ENCODE results near the gene GMEB1. TPM values are rescaled to one million over a fixed set of nuclear protein-coding genes. Genes with fewer than 3 reads are reported as not detected.
"Not testable (repeated sequence)": the region's sequence is repeated elsewhere in the genome, so short reads cannot be mapped to it uniquely, and the experiment has no call there.

GMEB1 gene
- polyA plus RNA-seq, 4 donors = 2.5 to 13.7 (median 6.0) TPM

DNA sequence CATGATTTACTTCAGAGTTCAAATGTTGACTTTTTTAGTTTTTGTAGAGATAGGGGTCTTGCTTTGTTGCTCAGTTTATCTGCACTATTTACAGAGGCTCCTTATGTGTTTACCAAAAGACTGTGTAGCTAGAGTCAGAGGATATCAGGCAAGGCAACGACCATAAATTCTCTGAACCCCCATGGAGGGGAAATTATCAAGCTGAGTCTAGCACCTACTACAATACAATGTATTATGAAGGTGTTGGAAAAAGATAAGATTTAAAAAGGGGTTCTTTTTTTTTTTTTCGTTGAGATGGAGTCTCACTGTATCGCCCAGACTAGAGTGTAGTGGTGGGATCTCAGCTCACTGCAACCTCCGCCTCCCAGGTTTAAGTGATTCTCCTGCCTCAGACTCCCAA is 16.4 kb downstream of the GMEB1 start:
- WGBS, 3 donors = 75 to 81% (median 78%) methylated on average over 4 of the region's 4 CpGs
- no peak for DNase-seq
- FAIRE-seq = no peak

GRCh38 chr1:28691627-28692026 is 23.0 kb downstream of the GMEB1 start:
- 86 to 94% (median 93%) methylated on average over 1 of the region's 1 CpG for WGBS, 3 donors
- not testable (repeated sequence) for H3K4me1 ChIP-seq (ENCODE audit: control insufficient read depth in 3 of 3, insufficient read depth in 2 of 3, low read depth in 1 of 3, low read length in 2 of 3); DNase-seq; H3K27ac ChIP-seq (ENCODE audit: low read depth in 1 of 3, low read length in 2 of 3); H3K27me3 ChIP-seq (ENCODE audit: control insufficient read depth in 3 of 3, insufficient read depth in 3 of 3, low read length in 3 of 3); FAIRE-seq; H3K9me3 ChIP-seq (ENCODE audit: control insufficient read depth in 2 of 2, insufficient read depth in 1 of 2, low read depth in 1 of 2, low read length in 1 of 2); H3K4me3 ChIP-seq (ENCODE audit: low read depth in 1 of 3, low read length in 3 of 3)
- peaks cover 4 to 27% (median 8%) of the 10 kb centered on the region in 3 donors for H3K36me3 ChIP-seq (ENCODE audit: control insufficient read depth in 3 of 3, insufficient read depth in 2 of 3, low read depth in 1 of 3, low read length in 3 of 3)

More for the DNA sequence above, 16.4 kb downstream of the GMEB1 start:
- Histone ChIP-seq H3K4me3 (ENCODE audit: low read depth in 1 of 3, low read length in 3 of 3) (no peak overlapping the region), H3K4me1 (ENCODE audit: control insufficient read depth in 3 of 3, insufficient read depth in 2 of 3, low read depth in 1 of 3, low read length in 2 of 3) (no peaks in the 10 kb centered on the region), H3K9me3 (ENCODE audit: control insufficient read depth in 2 of 2, insufficient read depth in 1 of 2, low read depth in 1 of 2, low read length in 1 of 2) (no peaks in the 10 kb centered on the region), H3K27ac (ENCODE audit: low read depth in 1 of 3, low read length in 2 of 3) (no peak overlapping the region), H3K27me3 (ENCODE audit: control insufficient read depth in 3 of 3, insufficient read depth in 3 of 3, low read length in 3 of 3) (no peaks in the 10 kb centered on the region), H3K36me3 (ENCODE audit: control insufficient read depth in 3 of 3, insufficient read depth in 2 of 3, low read depth in 1 of 3, low read length in 3 of 3) (peaks cover 4 to 34% (median 11%) of the 10 kb centered on the region in 3 donors)

- Histone ChIP-seq H3K4me1 (ENCODE audit: control insufficient read depth in 3 of 3, insufficient read depth in 2 of 3, low read depth in 1 of 3, low read length in 2 of 3) (no peaks in the 10 kb centered on the region), H3K36me3 (ENCODE audit: control insufficient read depth in 3 of 3, insufficient read depth in 2 of 3, low read depth in 1 of 3, low read length in 3 of 3) (peaks cover 5 to 59% (median 7%) of the 10 kb centered on the region in 3 donors), H3K27me3 (ENCODE audit: control insufficient read depth in 3 of 3, insufficient read depth in 3 of 3, low read length in 3 of 3) (no peaks in the 10 kb centered on the region), H3K9me3 (ENCODE audit: control insufficient read depth in 2 of 2, insufficient read depth in 1 of 2, low read depth in 1 of 2, low read length in 1 of 2) (no peaks in the 10 kb centered on the region), H3K4me3 (ENCODE audit: low read depth in 1 of 3, low read length in 3 of 3) (no peak overlapping the region), H3K27ac (ENCODE audit: low read depth in 1 of 3, low read length in 2 of 3) (no peak overlapping the region)
- DNase-seq = no peak
- no peak for FAIRE-seq
- 92 to 99% (median 96%) methylated on average over 3 of the region's 3 CpGs for WGBS, 3 donors
Measured at GRCh38 chr1:28703629-28704028, 35.0 kb downstream of the GMEB1 start.

DNA sequence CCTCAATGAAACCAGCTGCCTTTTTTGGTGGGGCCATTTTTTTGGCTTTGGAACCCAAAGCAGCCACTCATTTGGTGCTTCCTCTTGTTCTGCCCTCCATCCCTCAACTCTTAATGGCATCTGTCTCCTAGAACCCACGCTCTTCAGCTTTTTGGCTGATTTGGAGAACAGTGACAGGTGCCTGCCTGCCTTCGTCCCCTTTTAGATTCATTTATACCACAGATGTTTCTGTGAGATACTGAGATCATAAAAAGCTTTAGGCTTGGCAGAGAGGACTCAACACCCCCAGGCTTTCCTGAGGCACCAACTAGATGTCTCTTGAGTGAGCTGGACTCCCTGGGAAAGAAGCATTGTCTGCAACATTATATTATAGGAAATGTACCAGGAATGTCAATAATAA is 47.8 kb downstream of the GMEB1 start:
- DNase-seq (no peak), FAIRE-seq (no peak)
- no peaks in the 10 kb centered on the region for H3K27me3 ChIP-seq (ENCODE audit: control insufficient read depth in 3 of 3, insufficient read depth in 3 of 3, low read length in 3 of 3)
- no peaks in the 10 kb centered on the region for H3K9me3 ChIP-seq (ENCODE audit: control insufficient read depth in 2 of 2, insufficient read depth in 1 of 2, low read depth in 1 of 2, low read length in 1 of 2)
- no peaks in the 10 kb centered on the region for H3K4me1 ChIP-seq (ENCODE audit: control insufficient read depth in 3 of 3, insufficient read depth in 2 of 3, low read depth in 1 of 3, low read length in 2 of 3)
- peaks cover 6 to 33% (median 14%) of the 10 kb centered on the region in 3 donors for H3K36me3 ChIP-seq (ENCODE audit: control insufficient read depth in 3 of 3, insufficient read depth in 2 of 3, low read depth in 1 of 3, low read length in 3 of 3)
- no peak overlapping the region for H3K27ac ChIP-seq (ENCODE audit: low read depth in 1 of 3, low read length in 2 of 3)
- no peak overlapping the region for H3K4me3 ChIP-seq (ENCODE audit: low read depth in 1 of 3, low read length in 3 of 3)
- 92 to 98% (median 96%) methylated on average over 2 of the region's 2 CpGs for WGBS, 3 donors

DNA sequence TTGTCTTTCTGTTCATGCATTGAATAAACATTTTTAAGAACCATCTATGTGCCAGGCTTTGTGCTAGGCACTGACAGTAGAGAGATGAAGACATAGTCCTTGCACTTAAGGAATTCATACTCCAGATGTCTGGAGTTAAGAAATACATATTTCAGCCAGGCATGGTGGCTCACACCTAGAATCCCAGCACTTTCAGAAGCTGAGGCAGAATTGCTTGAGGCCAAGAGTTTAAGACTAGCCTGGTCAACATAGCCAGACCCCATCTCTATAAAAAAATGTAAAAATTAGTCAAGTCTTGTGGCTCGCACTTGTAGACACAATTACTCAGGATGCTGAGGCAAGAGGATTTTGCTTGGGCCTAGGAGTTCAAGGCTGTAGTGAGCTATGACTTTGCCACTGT is 49.6 kb downstream of the GMEB1 start:
- DNase-seq = no peak
- Histone ChIP-seq H3K4me1 (ENCODE audit: control insufficient read depth in 3 of 3, insufficient read depth in 2 of 3, low read depth in 1 of 3, low read length in 2 of 3) (no peaks in the 10 kb centered on the region), H3K4me3 (ENCODE audit: low read depth in 1 of 3, low read length in 3 of 3) (no peak overlapping the region), H3K36me3 (ENCODE audit: control insufficient read depth in 3 of 3, insufficient read depth in 2 of 3, low read depth in 1 of 3, low read length in 3 of 3) (peaks cover 6 to 20% (median 8%) of the 10 kb centered on the region in 3 donors), H3K9me3 (ENCODE audit: control insufficient read depth in 2 of 2, insufficient read depth in 1 of 2, low read depth in 1 of 2, low read length in 1 of 2) (no peaks in the 10 kb centered on the region), H3K27ac (ENCODE audit: low read depth in 1 of 3, low read length in 2 of 3) (no peak overlapping the region), H3K27me3 (ENCODE audit: control insufficient read depth in 3 of 3, insufficient read depth in 3 of 3, low read length in 3 of 3) (no peaks in the 10 kb centered on the region)
- no peak for FAIRE-seq
- WGBS, 3 donors = 96 to 100% (median 100%) methylated on average over 1 of the region's 1 CpG

DNA sequence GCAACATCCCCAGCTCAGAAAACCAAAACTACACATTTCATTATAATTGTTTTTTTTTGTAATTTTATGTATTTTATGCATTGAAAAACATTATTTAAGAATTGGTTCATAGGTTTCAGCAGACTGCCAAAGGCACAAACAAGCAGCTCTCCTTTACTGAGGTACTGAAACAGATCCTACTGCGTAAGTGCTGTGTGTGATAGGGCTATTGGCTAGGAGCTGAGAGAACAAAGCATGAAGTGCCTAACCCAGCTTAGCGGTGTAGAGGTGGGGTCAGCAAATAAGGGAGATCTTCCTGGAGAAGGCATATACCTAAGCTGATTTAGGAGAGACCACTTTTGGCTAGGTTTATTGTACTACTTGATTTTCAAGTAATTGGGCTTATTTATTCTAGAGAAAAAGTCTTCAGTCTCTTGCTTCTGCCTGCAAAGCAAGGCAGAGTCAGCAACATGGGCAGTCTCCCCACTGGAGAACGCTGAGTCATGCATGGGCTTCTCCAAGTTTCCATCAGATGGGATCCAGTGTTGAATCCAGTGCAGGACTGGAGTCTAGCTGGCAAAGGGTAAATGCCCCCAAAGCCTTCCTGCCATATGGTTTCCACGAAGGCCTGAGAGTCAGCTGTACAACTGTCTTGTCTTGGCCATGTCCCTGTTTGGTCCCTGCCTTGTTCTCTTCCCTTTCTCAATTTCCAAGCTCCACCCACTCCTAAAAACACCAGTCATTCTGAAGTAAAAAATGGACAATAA is 50.2 kb downstream of the GMEB1 start:
- peaks cover 6 to 17% (median 8%) of the 10 kb centered on the region in 3 donors for H3K36me3 ChIP-seq (ENCODE audit: control insufficient read depth in 3 of 3, insufficient read depth in 2 of 3, low read depth in 1 of 3, low read length in 3 of 3)
- 84 to 96% (median 91%) methylated on average over 4 of the region's 4 CpGs for WGBS, 3 donors
- H3K27ac ChIP-seq (ENCODE audit: low read depth in 1 of 3, low read length in 2 of 3) = no peak overlapping the region
- H3K4me3 ChIP-seq (ENCODE audit: low read depth in 1 of 3, low read length in 3 of 3) = no peak overlapping the region
- DNase-seq (no peak), FAIRE-seq (no peak)
- no peaks in the 10 kb centered on the region for H3K4me1 ChIP-seq (ENCODE audit: control insufficient read depth in 3 of 3, insufficient read depth in 2 of 3, low read depth in 1 of 3, low read length in 2 of 3)
- H3K27me3 ChIP-seq (ENCODE audit: control insufficient read depth in 3 of 3, insufficient read depth in 3 of 3, low read length in 3 of 3) = no peaks in the 10 kb centered on the region
- H3K9me3 ChIP-seq (ENCODE audit: control insufficient read depth in 2 of 2, insufficient read depth in 1 of 2, low read depth in 1 of 2, low read length in 1 of 2) = no peaks in the 10 kb centered on the region

- H3K4me3 ChIP-seq (ENCODE audit: low read depth in 1 of 3, low read length in 3 of 3) = no peak overlapping the region
- no peak for DNase-seq
- H3K9me3 ChIP-seq (ENCODE audit: control insufficient read depth in 2 of 2, insufficient read depth in 1 of 2, low read depth in 1 of 2, low read length in 1 of 2) = no peaks in the 10 kb centered on the region
- H3K27me3 ChIP-seq (ENCODE audit: control insufficient read depth in 3 of 3, insufficient read depth in 3 of 3, low read length in 3 of 3) = no peaks in the 10 kb centered on the region
- no peaks in the 10 kb centered on the region for H3K4me1 ChIP-seq (ENCODE audit: control insufficient read depth in 3 of 3, insufficient read depth in 2 of 3, low read depth in 1 of 3, low read length in 2 of 3)
- H3K27ac ChIP-seq (ENCODE audit: low read depth in 1 of 3, low read length in 2 of 3) = no peak overlapping the region
- no peak for FAIRE-seq
- H3K36me3 ChIP-seq (ENCODE audit: control insufficient read depth in 3 of 3, insufficient read depth in 2 of 3, low read depth in 1 of 3, low read length in 3 of 3) = peaks cover 3 to 13% (median 5%) of the 10 kb centered on the region in 3 donors
Measured at GRCh38 chr1:28719332-28719619, 50.7 kb downstream of the GMEB1 start.

- no peak overlapping the region for H3K27ac ChIP-seq (ENCODE audit: low read depth in 1 of 3, low read length in 2 of 3)
Measured at GRCh38 chr1:28720376-28720775, 51.8 kb downstream of the GMEB1 start.

GRCh38 chr1:28721927-28722326 is 53.3 kb downstream of the GMEB1 start:
- DNase-seq; H3K9me3 ChIP-seq (ENCODE audit: control insufficient read depth in 2 of 2, insufficient read depth in 1 of 2, low read depth in 1 of 2, low read length in 1 of 2); H3K4me1 ChIP-seq (ENCODE audit: control insufficient read depth in 3 of 3, insufficient read depth in 2 of 3, low read depth in 1 of 3, low read length in 2 of 3); FAIRE-seq; H3K36me3 ChIP-seq (ENCODE audit: control insufficient read depth in 3 of 3, insufficient read depth in 2 of 3, low read depth in 1 of 3, low read length in 3 of 3); H3K27ac ChIP-seq (ENCODE audit: low read depth in 1 of 3, low read length in 2 of 3); H3K27me3 ChIP-seq (ENCODE audit: control insufficient read depth in 3 of 3, insufficient read depth in 3 of 3, low read length in 3 of 3); H3K4me3 ChIP-seq (ENCODE audit: low read depth in 1 of 3, low read length in 3 of 3): not testable (repeated sequence)
- WGBS, 3 donors = 95% methylated on average over 16 to 18 of the region's 18 CpGs

More at GRCh38 chr1:28720376-28720775, 51.8 kb downstream of the GMEB1 start:
- FAIRE-seq (no peak), DNase-seq (no peak)
- Histone ChIP-seq H3K27me3 (ENCODE audit: control insufficient read depth in 3 of 3, insufficient read depth in 3 of 3, low read length in 3 of 3) (no peaks in the 10 kb centered on the region), H3K4me3 (ENCODE audit: low read depth in 1 of 3, low read length in 3 of 3) (no peak overlapping the region), H3K36me3 (ENCODE audit: control insufficient read depth in 3 of 3, insufficient read depth in 2 of 3, low read depth in 1 of 3, low read length in 3 of 3) (peaks cover 0 to 6% (median 2%) of the 10 kb centered on the region in 3 donors), H3K9me3 (ENCODE audit: control insufficient read depth in 2 of 2, insufficient read depth in 1 of 2, low read depth in 1 of 2, low read length in 1 of 2) (no peaks in the 10 kb centered on the region), H3K4me1 (ENCODE audit: control insufficient read depth in 3 of 3, insufficient read depth in 2 of 3, low read depth in 1 of 3, low read length in 2 of 3) (no peaks in the 10 kb centered on the region)
- WGBS, 3 donors = 80 to 87% (median 86%) methylated on average over 5 of the region's 5 CpGs

Measured in small intestine (tissue), 7 donors.